CD4-positive, alpha-beta T cell treated with Interleukin-15 for 4 hours (primary cell): ENCODE data around the gene CBFA2T3.
"Not testable (repeated sequence)": the region's sequence is repeated elsewhere in the genome, so short reads cannot be mapped to it uniquely, and the experiment has no call there.

Experiments used
- DNase-seq: peaks from one replicate; pipeline ENCODE4 v3.0.0-alpha.2; 2020; ENCODE audit warnings: low spot score

CBFA2T3 gene

DNA sequence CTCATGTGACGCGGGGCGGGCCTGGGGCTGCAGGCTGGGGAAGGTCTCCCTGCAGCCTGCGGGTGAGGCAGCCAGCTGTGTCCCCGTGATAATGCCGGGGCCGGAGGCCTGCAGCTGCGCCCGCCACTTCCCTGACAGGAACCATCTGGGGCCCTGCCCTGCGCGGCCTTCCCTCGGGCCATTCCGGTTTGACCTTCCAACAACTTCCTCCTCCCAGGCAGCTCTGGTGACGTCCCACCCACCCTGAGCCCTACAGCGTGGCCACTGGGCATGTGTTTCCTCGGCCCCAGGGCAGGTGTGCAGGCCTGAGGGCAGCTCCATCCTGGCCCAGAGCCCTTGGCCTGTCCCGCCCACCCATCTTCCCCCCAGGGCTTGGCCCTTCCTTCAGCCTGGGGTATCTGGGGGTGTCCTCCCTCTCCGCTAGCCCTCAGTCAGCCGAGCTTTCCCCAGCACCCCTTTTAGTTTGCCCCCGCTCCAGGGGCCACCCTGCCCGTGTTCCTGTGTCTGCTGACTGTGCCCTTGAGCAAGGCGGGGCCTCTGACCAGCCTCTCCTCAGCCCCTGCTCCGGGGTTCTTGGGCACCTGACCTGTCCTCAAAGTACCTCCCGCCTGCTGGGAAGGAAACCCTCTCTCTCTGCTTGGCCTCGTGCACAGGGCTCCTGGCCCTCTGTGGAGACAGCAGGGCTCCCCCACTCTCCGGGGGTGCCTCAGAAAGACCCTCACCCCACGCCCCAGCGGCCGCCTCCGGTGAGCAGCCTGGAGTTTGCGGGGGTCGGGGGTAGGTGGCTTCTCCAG is at the start of gene CBFA2T3:
Gene CBFA2T3 (minus strand): TSS at position 190 of the 794 bp plus-strand sequence. CDS start 400 bp downstream, outside the sequence.
- DNase-seq = no peak

DNA sequence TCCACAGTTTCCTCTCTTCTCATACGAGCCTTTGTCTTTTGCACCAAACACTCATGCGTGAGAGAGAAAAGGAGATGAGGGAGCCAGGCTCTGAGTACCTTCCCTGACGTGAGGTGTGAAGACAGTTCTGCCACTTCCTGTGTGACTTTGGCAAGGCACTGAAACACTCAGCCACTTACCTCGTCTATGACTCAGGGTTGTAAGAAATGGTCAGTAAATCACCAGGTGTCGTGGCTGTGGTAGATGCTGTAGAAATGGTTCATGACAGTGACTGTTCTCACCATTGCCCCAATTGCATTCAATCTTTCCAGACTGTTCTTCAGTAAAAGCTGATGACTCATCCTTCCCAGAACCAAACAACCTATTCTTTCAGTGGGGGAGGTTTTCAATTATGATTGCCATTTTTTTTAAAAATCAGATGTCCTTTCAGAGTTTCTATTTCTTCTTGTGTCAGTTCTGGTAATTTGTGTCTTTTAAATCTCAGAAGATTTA is 49.2 kb upstream of the CBFA2T3 start:
- DNase-seq = peak; percentile 73

DNA sequence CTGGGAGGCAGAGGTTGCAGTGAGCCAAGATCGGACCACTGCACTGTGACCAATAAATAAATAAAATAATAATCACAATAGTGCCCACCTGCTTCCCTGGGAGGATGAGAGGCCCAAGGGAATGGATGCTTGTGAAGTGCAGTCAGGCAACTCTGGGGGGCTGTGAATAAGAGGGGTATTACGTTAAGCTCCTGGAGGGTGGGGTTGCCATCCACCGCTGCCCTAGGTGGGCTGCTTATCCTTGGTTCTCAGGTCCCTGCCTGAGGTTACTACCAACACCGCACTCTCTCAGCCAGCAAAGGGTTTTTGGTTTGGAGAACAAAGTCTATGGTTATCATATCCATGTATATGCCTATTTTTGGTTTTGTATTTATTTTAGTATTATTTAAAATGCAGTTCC is 48.6 kb upstream of the CBFA2T3 start:
- no peak for DNase-seq

DNA sequence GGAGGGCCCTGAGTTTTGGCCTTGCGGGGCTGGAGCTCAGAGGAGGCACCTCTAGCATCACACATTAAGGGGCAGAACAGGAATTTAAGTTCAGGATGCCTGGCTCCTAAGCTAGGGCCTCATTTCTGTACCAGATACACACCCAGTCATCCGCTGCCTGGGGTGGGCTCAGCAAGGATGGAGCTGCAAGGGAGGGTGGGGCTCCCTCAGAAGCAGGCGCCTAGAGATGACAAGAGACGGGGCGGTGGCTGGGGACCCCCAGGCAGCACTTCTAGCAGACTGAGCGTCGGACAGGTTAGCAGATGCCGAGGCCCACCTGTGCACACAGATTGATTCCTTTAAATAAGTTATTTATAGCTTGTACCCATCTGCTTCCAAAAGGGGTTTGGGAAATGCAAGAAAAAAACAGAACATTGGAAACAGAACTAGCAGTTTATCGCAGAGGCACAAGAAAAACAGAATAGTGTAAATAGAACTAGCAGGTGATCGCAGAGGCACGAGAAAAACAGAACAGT is 47.6 kb upstream of the CBFA2T3 start:
- no peak for DNase-seq

DNA sequence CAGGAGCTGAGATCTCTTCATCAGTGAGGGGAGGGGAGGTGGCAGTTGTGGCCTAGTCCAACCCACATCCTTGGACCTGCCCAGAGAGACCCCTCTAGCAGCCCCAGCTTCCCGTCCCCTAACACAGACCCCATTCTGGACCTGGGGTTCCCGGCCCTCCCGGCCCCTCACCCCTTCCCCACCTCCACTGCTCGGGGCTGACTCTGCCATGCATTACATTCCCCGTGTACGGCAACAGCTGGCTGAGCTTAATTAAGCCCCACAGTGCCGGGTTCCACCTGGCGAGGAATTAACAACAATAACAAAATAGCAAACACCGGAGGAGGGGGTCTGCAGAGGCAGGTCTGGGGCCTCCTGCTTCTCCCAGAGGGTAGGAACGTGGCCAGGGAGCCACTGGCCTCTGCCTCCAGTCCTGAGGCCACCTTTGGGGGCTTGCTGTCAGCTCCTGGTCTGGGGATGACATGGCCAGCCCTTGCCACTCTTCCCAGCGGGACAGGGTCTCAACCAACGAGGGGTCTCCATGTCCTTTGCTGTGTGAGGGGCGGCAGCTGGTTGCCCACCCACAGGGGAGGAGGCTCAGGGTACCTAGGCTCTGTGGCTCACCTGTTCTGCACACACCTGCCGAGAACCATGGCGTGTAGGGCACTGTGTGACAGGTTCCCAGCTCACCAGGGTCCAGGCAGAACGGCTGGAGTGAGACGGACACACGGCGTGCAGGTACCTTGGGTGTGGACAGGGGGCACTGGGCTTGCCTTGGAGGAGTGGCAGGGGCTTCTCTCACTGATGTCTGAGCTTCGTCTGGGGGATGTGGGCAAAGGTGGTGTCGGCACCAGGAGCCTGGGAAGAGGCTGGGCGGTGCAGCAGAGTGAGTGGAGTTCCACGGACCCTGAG is 46.9 kb upstream of the CBFA2T3 start:
- no peak for DNase-seq

DNA sequence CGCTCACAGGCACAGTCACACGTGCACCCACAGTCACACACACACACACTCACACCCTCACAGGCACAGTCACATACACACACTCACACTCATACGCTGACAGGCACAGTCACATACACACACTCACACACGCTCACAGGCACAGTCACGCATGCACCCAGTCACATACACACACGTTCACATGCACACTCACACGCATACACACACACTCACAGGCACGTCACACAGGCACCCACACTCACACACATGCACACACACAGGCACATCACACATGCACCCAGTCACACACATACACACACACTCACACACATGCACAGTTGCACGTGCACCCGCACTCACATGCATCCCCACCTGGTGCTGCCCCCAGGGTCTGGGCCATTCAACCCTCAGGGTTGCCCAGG is 46.1 kb upstream of the CBFA2T3 start:
- no peak for DNase-seq

DNA sequence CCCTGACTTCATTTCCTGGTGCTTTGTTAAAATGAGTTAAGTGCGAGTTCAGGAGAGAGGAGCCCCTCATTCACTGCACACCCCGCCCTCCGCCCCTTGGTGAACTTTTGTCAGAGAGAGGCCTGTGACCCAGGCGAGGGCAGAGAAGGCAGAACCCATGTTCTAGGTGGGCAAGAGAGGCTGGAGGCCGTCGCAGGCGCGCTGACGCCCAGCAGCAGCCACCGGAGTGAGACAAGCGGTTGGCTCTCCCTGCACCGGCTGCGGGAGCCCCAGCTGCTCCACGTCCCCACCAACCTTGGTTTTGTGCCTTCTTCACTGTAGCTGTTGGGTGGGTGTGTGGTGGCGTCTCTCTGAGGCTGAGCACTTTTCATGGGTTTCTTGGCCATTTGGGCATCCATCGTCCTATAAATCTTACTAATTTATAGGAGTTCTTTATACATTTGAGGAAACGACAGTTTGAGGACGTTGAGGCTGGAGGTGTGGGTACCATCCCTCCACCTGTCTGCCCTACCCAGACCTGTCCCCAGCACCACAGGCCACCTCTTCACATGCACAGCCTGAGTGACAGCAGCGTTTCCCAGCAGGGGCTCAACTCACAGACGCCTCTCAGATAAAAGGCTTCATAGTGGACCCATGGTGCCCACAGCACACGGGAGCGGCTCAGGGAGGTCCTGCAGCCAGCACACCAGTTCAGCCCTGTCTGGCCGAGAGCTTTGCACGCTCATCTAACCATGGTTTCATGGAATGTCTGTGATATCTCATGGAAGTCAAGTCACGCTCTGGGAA is 45.2 kb upstream of the CBFA2T3 start:
- DNase-seq = no peak

DNA sequence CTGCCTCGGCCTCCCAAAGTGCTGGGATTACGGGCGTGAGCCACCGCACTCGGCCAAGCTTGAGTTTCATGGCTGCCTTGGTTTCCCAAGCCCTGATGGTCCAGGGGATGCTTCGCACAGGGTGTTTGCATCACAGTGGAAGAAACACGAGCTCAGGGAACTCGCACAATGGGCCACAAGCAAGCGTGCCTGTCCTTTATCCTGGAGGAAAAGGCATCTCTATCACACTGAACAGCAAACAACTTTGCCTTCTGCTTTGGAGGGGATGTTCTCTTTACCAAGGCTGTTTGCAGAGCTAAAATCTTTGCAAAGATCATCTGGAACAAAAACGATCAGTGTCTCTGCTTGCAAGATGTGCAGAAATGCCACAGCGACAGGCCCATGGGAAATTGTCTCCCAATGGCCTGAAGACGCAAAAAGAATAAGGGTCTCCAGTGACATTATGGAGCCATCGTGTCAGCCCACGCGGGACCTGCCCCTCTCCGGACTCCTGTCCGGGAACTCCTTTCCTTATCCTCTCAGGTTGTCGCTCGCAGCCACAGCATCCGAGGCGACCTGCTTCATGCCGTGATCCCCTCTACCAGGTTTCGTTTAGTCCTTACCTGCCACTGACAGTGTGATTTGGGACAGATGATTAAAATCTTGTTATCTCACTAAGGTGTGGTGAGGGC is 44.1 kb upstream of the CBFA2T3 start:
- no peak for DNase-seq

DNA sequence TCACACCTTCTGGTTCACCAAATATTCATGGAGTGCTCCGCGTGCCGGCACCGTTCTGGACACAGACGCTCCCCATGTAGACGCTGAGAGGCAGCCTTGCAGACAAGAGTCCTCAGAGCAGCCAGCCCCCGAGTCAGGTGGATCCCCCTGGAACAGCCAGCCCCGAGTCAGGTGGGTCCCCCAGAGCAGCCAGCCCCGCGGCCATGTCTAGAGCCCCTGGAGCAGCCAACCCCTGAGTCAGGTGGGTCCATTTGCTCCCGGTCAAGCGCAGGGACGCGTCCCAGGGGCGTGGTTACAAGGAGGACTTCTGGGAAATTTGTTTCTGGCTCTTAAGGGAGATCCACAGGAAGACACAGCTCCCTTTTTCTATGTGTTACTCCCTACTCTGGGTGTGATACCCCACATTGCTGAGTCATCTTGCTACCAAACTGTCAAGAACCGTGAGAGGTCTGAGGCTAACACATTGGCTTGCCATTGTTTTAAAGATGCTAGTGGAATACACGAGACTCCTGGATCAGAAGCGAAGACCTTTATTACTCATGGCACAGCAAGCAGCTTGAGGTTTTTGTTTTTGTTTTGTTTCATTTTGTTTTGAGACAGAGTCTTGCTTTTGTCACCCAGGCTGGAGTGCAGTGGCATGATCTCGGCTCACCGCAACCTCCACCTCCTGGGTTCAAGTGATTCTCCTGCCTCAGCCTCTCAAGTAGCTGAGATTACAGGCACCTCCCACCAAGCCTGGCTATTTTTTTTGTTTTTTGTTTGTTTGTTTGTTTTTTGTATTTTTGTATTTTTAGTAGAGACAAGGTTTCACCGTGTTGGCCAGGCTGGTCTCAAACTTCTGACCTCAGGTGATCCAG is 43.3 kb upstream of the CBFA2T3 start:
- peak; percentile 28 for DNase-seq

DNA sequence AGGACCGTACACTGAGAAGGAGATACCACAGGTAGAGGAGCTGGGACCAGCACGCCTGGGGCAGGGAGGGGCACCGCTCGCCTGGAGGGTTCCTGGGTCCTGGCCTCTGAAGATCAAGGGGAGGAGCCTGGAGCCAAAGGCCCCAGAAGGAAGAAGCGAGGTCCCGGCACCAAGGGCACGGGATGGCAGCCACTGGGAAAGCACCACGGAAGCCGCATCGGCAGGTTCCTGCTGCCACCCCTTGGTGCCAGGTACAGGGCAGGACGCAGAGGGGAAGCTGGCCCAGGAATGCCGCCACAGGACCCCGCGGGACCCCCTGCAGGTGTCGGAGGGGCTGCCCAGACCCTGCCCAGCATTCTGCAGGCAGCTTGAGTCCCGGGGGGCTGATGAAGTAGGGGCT is 42.5 kb upstream of the CBFA2T3 start:
- DNase-seq = no peak

DNA sequence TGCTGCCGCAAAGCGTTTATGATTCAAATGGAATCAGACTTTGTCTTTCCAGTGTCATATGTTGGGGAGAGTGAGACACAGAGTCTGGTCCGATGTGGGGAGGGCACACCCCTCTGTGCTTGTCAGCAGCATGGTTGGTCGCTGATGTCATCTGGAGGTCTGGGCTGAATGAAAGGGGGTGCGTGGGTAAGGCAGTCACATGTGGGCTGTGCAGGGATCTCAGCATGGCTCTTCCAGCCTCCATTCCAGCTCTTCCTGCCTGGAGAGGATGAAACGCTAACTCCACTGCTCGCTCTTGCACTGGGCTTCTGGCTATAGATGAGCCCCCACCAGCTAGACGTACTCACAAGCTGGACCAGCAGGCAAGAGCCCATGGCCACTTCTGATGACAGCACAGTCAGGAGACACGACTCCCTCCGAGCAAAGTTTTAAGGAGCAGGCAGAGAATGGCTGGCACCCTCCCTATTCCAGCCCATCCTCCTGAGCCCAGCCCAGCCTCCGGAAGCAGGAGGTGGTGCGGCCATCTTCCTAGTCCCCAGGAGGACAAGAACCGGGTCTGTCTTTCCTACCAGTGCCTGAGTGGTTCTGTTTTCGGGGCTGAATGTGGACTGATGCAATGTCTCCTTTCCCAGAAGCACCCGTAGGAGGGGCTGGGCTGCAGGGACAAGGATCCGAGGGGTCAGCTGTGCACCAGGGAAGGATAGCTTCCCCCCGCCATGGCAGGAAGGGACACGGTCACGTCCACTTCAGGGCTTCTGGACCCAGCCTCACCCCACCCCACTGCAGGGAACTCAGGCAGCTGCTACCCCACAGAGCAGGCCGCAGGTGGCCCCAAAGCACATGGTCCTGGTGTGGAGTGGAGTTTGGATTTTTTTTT is 41.5 kb upstream of the CBFA2T3 start:
- no peak for DNase-seq

DNA sequence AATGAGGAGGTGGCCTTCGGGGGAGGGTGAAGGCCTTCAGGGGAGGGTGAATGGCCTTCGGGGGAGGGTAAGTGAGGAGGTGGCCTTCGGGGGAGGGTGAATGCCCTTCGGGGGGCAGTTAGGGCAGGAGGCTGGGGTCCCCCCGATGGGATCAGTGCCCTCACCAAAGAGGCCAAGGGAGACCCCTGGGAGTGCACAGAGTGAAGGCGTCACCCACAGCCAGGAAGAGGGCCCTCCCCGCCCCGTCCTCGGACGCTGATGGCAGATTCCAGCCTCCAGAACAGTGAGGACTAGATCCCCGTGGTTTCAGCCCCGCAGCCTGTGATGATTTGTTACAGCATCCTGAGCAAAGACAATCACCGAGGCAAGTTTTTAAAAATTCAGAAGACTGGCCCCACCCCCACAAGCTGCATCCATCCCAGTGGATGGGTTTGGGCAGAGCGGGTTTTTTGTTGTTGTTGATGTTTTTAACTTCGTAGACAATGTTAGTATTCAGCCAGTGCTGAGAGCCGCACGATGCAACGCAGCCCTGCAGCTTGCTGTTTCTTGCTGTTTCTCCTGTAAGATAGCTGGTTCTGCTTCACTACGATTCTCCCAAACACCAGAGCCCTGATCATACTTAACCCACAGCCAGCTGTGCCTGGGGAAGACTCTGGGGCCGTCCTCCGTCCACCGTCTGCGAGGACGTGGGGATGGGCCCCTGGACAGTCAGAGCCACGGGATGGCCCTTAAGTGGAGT is 40.7 kb upstream of the CBFA2T3 start:
- no peak for DNase-seq

DNA sequence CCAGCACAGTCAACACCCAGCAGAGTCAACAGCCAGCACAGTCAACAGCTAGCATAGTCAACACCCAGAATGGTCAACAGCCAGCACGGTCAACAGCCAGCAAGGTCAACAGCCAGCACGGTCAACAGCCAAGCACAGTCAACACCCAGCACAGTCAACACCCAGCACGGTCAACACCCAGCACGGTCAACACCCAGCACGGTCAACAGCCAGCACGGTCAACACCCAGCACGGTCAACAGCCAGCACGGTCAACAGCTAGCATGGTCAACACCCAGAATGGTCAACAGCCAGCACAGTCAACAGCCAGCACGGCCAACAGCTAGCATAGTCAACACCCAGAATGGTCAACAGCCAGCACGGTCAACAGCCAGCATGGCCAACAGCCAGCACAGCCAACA is 39.6 kb upstream of the CBFA2T3 start:
- not testable (repeated sequence) for DNase-seq

DNA sequence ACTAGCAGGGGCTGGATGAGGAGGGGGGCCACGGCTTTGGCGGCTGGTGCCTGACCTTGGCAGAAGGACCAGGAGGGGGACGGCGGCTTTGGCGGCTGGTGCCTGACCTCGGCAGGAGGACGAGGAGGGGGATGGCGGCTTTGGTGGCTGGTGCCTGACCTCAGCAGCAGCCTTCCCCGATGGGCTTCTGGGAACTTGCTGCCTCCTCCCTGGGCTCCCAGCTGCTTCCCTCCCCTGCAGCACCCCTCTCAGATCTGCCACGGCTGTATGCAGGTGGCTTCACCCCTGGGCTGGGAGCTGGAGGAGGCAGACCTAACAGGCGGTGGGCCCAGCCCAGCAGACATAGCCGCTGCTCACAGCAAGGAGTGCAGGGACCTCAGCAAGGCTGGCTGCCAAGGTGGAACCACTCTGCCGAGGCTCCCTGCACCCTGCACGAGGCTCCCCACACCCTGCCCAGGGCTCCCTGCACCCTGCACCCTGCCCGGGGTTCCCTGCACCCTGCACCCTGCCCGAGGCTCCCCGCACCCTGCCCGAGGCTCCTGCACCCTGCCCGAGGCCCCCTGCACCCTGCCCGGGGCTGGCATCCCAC is 38.4 kb upstream of the CBFA2T3 start:
- no peak for DNase-seq

DNA sequence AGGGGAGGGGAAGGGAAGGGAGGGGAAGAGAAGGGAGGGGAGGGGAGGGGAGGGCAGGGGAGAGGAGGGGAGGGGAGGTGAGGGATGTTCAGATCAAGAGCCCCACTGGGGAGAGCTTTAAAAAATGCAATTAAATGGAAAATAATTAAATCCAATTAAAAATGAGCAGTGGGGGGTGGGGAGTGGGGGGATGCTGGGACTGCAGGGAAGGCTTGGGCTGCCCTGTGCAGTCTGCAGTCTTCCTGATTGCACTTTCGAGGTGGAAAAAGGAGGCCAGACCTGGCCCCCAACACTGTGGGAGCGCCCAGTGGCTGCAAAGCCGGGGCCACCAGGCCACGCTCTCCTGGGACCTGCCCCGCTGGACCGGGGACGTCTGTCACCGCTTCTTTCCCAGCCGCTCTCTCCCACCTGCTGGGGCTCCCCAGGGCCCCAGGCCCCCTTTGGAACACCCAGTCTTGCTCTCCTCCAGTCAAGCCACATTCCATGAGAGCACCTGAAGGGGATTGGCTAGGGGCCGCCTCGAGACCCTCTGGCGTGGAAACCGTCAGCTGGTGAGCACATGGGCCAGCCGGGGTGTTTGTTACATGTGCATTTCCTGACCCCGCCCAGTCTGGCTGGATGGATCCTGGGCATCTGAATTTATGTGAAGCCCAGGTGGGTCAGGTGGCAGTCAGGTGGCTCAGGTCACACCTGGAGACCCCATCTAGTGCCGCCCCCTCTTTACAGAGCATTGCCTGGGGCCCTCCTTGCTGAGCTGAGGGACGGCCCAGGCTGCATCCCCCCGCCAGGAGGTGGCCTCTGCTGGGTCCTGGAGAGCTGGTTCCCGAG is 37.6 kb upstream of the CBFA2T3 start:
- no peak for DNase-seq

DNA sequence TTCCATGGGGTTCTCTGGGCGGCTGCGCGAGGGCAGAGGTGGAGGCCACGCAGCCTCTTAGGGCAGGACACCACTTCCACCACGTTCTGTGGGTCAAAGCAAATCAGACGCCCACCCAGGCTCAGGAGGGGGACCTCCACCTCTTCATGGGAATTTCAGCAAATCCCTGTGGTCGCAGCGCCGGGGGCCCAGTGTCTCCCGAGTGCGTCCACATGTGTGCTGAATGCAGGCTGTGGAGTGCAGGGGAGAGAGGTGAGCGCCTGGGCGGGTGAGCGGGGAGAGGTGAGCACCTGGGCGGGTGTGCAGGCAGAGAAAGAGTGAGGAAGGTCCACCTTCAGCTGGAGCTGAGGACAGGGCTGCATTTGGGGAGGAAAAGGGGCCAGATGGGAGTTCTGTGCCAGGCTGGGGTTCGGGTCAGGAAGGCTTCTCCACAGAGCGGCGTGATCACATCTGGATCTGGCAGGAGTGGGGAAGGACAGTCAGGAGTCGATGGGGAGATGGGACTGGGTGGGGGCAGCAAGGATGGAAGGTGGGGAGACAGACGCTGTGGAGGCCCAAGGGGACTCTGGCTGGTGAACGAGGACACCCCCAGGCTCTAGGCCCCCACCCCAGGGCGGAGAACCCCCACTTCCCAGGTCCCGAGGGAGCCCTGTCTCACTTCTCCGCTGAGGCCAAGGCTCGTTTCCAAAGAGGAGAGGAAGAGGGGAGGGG is 36.8 kb upstream of the CBFA2T3 start:
- no peak for DNase-seq

DNA sequence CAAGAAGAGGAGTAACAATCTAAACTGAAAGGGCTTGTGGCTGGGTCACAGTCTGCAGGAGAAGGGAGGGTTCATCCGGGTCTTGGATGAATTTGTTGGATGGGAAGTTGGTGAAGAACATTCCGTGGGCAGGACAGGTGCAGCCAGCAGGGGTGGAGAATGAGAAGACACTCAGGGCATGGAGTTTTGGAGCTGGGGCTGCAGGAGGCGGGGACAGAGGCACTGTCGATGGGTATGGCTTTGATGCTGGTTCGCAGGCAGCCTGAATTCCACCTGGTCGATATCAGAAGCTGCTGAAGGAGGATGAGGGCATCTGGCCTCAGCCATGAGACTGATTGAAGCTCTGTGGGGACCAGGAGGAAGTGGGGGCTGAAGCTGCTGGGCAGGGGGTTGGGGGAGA is 36.1 kb upstream of the CBFA2T3 start:
- no peak for DNase-seq
